ENCODE results near the gene ANKS1B. TPM values are rescaled to one million over a fixed set of nuclear protein-coding genes. Genes with fewer than 3 reads are reported as not detected.

ANKS1B gene
- total RNA-seq, 1 experiment from 2014 or later, result 0.54 TPM

- Histone ChIP-seq H3K9me2 (ENCODE audit: insufficient read depth) (no peaks in the 10 kb centered on the region), H3K4me1 (ENCODE audit: control insufficient read depth in 1 of 2, insufficient read depth in 2 of 2, low read length in 2 of 2) (no peaks in the 10 kb centered on the region), H3K9me3 (ENCODE audit: control insufficient read depth in 1 of 2, insufficient read depth in 1 of 2, low read depth in 1 of 2, low read length in 2 of 2) (no peaks in the 10 kb centered on the region), H3K4me2 (ENCODE audit: low read length) (no peak overlapping the region), H3K36me3 (ENCODE audit: control insufficient read depth in 1 of 2, insufficient read depth in 2 of 2, low read length in 2 of 2) (no peaks in the 10 kb centered on the region), H3K27me3 (ENCODE audit: insufficient read depth, low read length) (peaks cover 72% of the 10 kb centered on the region), H2AFZ (ENCODE audit: low read depth, low read length, poor library complexity, severe bottlenecking) (no peak overlapping the region), H3K79me2 (ENCODE audit: insufficient read depth, low read length) (no peaks in the 10 kb centered on the region), H3K27ac (ENCODE audit: low read depth, low read length) (no peak overlapping the region), H3K4me3 (replicated peaks in 1 of 2; ENCODE audit: low read depth in 1 of 2, low read length in 2 of 2) (no peak overlapping the region), H3K9ac (ENCODE audit: low read length) (no peak overlapping the region), H4K20me1 (ENCODE audit: insufficient read depth) (no peaks in the 10 kb centered on the region)
- ATAC-seq (no peak), DNase-seq (ENCODE audit: low read depth, low spot score) (no peak)
- POLR2A ChIA-PET, result no interaction called here
- no peak for TF ChIP-seq CTCF (IDR thresholded peaks at IDR 0.05 in 2 of 3, conservative IDR thresholded peaks at IDR 0.05 in 1 of 3; ENCODE audit: borderline replicate concordance in 1 of 3, insufficient read depth in 1 of 3, low read depth in 2 of 3, low read length in 2 of 3)
- no peak for TF ChIP-seq ELF1 (IDR thresholded peaks at IDR 0.05; ENCODE audit: borderline replicate concordance, low read depth)
- TF ChIP-seq CBX3 (IDR thresholded peaks at IDR 0.05; ENCODE audit: low read depth), result no peak
- no peak for TF ChIP-seq EZH2phosphoT487 (IDR thresholded peaks at IDR 0.05; ENCODE audit: borderline replicate concordance)
- no peak for TF ChIP-seq ZFX (IDR thresholded peaks at IDR 0.05)
- TF ChIP-seq EGR1 (IDR thresholded peaks at IDR 0.05; ENCODE audit: low read depth), result no peak
- no peak for TF ChIP-seq FOSL1 (IDR thresholded peaks at IDR 0.05; ENCODE audit: low read depth)
- TF ChIP-seq RAD21 (IDR thresholded peaks at IDR 0.05; ENCODE audit: low read depth), result no peak
- TF ChIP-seq REST (IDR thresholded peaks at IDR 0.05; ENCODE audit: low read depth), result no peak
- TF ChIP-seq EZH2 (IDR thresholded peaks at IDR 0.05), result no peak
- no peak for TF ChIP-seq MAX (IDR thresholded peaks at IDR 0.05)
- no peak for TF ChIP-seq SRF (IDR thresholded peaks at IDR 0.05; ENCODE audit: low read depth)
- TF ChIP-seq YY1 (IDR thresholded peaks at IDR 0.05; ENCODE audit: extremely low read depth, insufficient replicate concordance, low read depth, low read length), result no peak
- TF ChIP-seq ZBTB33 (IDR thresholded peaks at IDR 0.05; ENCODE audit: extremely low read depth, insufficient replicate concordance, low read length), result no peak
- no peak for TF ChIP-seq POLR2AphosphoS5 (IDR thresholded peaks at IDR 0.05; ENCODE audit: low read depth, low read length)
- CTCF ChIA-PET, result no interaction called here
- no TSS peak for BruUV-seq (replicated peaks)
- intact Hi-C loops (cut with micrococcal nuclease), result no loop called here
- RAD21 ChIA-PET (ENCODE audit: low non-redundant PET in 1 of 2, low total read pairs in 2 of 2, uncharacterized antibody in 2 of 2, unreplicated experiment in 2 of 2), result no interaction called here
Measured at GRCh38 chr12:98870504-98870903, 1114.2 kb downstream of the ANKS1B start.

Measured in HCT116 (cell line).